RWPE1 (cell line): Measurements from ENCODE around the gene ACD.

Experiments
- CTCF ChIA-PET: fragments of 350-600 bp; sonication (Branson Sonifier 250); formaldehyde crosslinking; extraction: SDS; loops from one replicate; lab custom pipeline; 2021; lab: Yijun Ruan, JAX
- POLR2A ChIA-PET: fragments of 400-600 bp; formaldehyde crosslinking; extraction: SDS; loops from one replicate; lab custom pipeline; 2020; ENCODE audit warnings: antibody characterized with exemption; ENCODE audit not compliant: low non-redundant PET; lab: Yijun Ruan, JAX
- DNase-seq: peaks from one replicate; pipeline ENCODE4 v3.0.0; 2012; ENCODE audit warnings: low spot score
- H3K27ac ChIP-seq: fragments of 450-650 bp; 2 replicates; pipeline ENCODE4 v1.5.1; 2017
- CTCF ChIP-seq: fragments of 450-650 bp; conservative IDR thresholded peaks from 2 replicates; pipeline ENCODE4 v1.5.1; 2017; ENCODE audit warnings: low read depth, mild to moderate bottlenecking

The ACD gene

DNA sequence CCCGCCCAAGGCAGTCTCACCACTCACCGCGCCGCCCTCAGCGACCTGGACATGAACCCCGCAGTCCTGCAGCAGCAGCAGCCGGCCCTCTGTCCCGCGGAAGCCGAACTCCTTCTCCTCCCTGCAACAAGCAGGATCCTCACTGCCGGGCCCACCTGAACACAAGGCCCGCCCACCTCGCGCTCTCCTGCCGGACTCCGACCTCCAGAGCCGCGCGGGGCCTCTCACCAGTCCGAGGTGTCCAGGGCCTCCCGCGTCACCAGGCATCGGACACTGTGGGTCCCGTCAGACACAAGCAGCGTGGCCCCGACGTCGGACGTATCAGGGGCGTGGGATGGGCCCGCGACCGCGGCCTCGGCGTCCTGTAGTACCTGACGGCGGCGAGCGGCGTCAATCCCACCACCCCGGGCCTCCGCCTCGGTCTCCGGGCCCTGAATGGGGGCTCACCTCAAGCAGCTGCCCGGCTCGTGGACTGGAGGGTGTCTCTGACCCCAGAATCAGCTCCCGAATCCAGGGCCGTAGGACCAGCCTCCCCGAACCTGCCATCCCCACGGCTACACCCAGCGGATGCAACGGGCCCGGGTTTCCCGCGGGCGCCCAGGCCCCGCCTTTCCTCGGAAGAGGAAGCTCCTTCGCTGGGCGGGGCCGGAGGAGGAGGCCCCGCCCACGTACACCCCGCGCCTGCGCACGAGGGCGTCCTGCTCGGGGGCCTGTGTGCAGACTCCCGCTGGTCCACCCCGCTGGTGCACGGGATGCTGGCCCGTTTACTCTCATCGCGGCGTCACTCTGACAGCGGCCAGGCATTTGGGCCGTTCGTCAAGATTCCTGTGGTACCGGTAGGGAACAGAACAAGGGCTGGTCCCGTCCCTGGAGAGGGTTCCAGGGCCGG, at the start of gene ACD:
TSS of gene ACD (minus strand) at position 586 of the 889 bp plus-strand sequence. CDS start at position 546, 40 bp downstream.
- no peak for TF ChIP-seq CTCF
- peak; percentile 98 for DNase-seq
- POLR2A ChIA-PET, result no interaction called here
- peak within 1 kb of the TSS; percentile 92 for H3K27ac ChIP-seq
- CTCF ChIA-PET, result interaction anchor here (1.0 to 1.1 kb wide), 2 partner anchors 16 to 97 kb away, joined by 3 to 4 read pairs; partner anchors contain the start of gene CTCF

DNA sequence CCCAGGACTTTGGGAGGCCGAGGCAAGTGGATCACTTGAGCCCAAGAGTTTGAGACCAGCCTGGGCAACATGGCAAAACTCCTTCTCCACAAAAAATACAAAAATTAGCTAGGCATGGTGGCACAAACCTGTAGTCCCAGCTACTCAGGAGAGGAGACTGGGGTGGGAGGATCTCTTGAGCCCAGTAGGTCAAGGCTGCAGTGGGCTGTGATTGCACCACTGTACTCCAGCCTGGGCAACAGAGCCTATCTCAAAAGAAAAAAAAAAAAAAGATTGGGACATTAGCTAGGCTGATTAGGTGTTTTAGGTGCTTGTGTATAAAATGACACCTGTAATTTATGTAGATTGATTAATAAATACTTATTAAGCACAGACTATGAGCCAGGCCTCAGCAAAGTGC, 49.0 kb upstream of the ACD start:
- ChIA-PET CTCF (interaction anchor here (0.6 to 1.4 kb wide), 2 partner anchors 107 to 206 kb away, joined by 3 to 4 read pairs; no protein-coding TSS in a partner anchor), POLR2A (no interaction called here)
- peak overlapping the region; percentile 26; the same call in 1 of the 2 replicates for H3K27ac ChIP-seq
- no peak for TF ChIP-seq CTCF
- no peak for DNase-seq

DNA sequence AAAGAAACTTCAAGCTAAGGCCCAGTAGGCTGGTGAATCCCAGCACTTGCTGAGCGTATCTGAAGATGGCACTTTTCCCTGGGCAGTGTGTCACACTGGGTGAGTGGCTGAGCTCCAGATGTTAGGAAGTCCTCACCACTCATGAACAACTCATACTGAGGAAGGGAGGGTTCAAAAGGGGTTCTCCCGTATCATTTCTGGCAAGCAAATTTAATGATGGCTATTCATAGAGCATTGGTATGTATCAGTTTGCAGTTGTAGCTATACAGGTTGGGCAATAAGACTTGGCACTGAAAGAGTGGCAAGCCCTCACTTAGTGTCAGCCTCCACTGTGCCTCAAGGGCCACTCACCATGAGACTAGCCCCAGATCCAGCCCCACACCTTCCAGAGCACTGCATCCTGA, 48.3 kb upstream of the ACD start:
- CTCF ChIA-PET, result interaction anchor here (1.4 kb wide), 1 partner anchor 108 kb away, joined by 3 read pairs; no protein-coding TSS in a partner anchor
- POLR2A ChIA-PET, result no interaction called here
- DNase-seq, result no peak
- H3K27ac ChIP-seq, result peak overlapping the region; percentile 26; the same call in 1 of the 2 replicates
- no peak for TF ChIP-seq CTCF

DNA sequence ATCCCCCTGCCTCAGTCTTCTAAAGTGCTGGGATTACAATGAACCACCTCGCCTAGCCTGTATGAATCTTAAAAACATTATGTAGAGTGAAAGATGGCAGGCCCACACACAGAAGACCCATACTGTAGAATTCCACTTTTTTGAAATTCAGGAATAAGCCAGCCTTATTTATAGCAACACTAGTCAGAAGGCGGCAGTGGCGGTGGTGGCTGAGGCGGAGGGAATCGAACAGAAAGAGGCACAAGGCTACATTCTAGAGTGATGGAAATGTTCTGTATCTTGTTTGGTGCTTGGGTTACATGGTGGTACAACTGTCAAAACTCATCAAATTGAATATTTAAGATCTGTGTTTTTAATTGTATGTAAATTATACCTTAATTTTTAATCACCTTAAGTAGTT, 47.7 kb upstream of the ACD start:
- DNase-seq, result no peak
- ChIA-PET POLR2A (no interaction called here), CTCF (interaction anchor here (1.4 kb wide), 1 partner anchor 108 kb away, joined by 3 read pairs; no protein-coding TSS in a partner anchor)
- H3K27ac ChIP-seq, result no peak overlapping the region
- TF ChIP-seq CTCF, result no peak

GRCh38 chr16:67707210-67707609, 47.1 kb upstream of the ACD start:
- no peak overlapping the region for H3K27ac ChIP-seq
- DNase-seq, result no peak
- TF ChIP-seq CTCF, result no peak
- POLR2A ChIA-PET, result no interaction called here
- CTCF ChIA-PET, result no interaction called here

GRCh38 chr16:67704110-67704509, 44.0 kb upstream of the ACD start:
- CTCF ChIA-PET, result interaction anchor here (0.6 kb wide), 1 partner anchor 182 kb away, joined by 4 read pairs; no protein-coding TSS in a partner anchor
- no peak for TF ChIP-seq CTCF
- POLR2A ChIA-PET, result no interaction called here
- no peak overlapping the region for H3K27ac ChIP-seq
- DNase-seq, result no peak
